GM12878 (cell line): ENCODE results near the gene SLC11A1. TPM values are rescaled to one million over a fixed set of nuclear protein-coding genes. Genes with fewer than 3 reads are reported as not detected.

Source experiments
- ATAC-seq: fragments of 200-7000 bp; cut with Tn5 transposase; 3 replicates; pipeline ENCODE4 v1.9.1; 2020; ENCODE audit warnings: mild to moderate bottlenecking, moderate library complexity
- BruUV-seq: library from RNA; stranded (reverse); fragments of 400-500 nt; replicated peaks from 2 replicates; lab custom pipeline; 2021; lab: Mats Ljungman, UMichigan
- CTCF ChIA-PET: fragments of 300-600 bp; sonication (Branson Sonifier 250); formaldehyde crosslinking; extraction: SDS; loops from one replicate; lab custom pipeline; 2021; ENCODE audit warnings: inconsistent platforms; lab: Yijun Ruan, JAX
- POLR2A ChIA-PET: fragments of 350-600 bp; formaldehyde crosslinking; extraction: SDS; loops from one replicate; lab custom pipeline; 2021; ENCODE audit warnings: inconsistent platforms; lab: Charles Lee
- RAD21 ChIA-PET: fragments of 300-600 bp; sonication (Branson Sonifier 250); formaldehyde crosslinking; loops from one replicate; lab custom pipeline; 2023; ENCODE audit warnings: antibody characterized with exemption; ENCODE audit not compliant: unreplicated experiment; lab: Charles Lee
- SMC1A ChIA-PET: fragments of 300-600 bp; sonication (Branson Sonifier 250); formaldehyde crosslinking; loops from one replicate; lab custom pipeline; 2023; ENCODE audit not compliant: unreplicated experiment, uncharacterized antibody; lab: Charles Lee
- DNase-seq: peaks from one replicate; pipeline ENCODE4 v3.0.0-alpha.2; 2011; ENCODE audit warnings: low read depth, low spot score
- FAIRE-seq: peaks from 3 replicates; lab custom pipeline; 2011; peaks lifted over from hg19 to GRCh38; lab: Jason Lieb, UNC
- H2AFZ ChIP-seq: 2 replicates; pipeline ENCODE4 v1.6.0; 2011; ENCODE audit warnings: low read depth, low read length, control low read depth; ENCODE audit not compliant: control insufficient read depth
- H3K27ac ChIP-seq: 2 replicates; pipeline ENCODE4 v1.5.1; 2011; ENCODE audit warnings: control low read depth; ENCODE audit not compliant: control insufficient read depth, insufficient read depth
- H3K27me3 ChIP-seq, 2 experiments: replicated peaks in 1 of 2; 2 replicates each; pipeline versions ENCODE4 v1.6.0 to v1.6.1; 2011; ENCODE audit warnings: low read length in 1 of 2; ENCODE audit not compliant: control insufficient read depth in 2 of 2, insufficient read depth in 2 of 2
- H3K36me3 ChIP-seq, 2 experiments: 2 replicates each; pipeline ENCODE4 v1.5.1; 2011; ENCODE audit warnings: low read length in 1 of 2; ENCODE audit not compliant: control insufficient read depth in 2 of 2, insufficient read depth in 2 of 2
- H3K4me1 ChIP-seq: 2 replicates; pipeline ENCODE4 v1.6.1; 2011; ENCODE audit warnings: mild to moderate bottlenecking, low read length, moderate library complexity, mixed read lengths; ENCODE audit not compliant: control insufficient read depth, insufficient read depth
- H3K4me2 ChIP-seq: 2 replicates; pipeline ENCODE4 v1.6.0; 2011; ENCODE audit warnings: control low read depth; ENCODE audit not compliant: control insufficient read depth, insufficient read depth
- H3K4me3 ChIP-seq: fragments of 200-600 bp; sonication (generic); 2 replicates; pipeline ENCODE4 v1.5.1; 2016
- H3K79me2 ChIP-seq: 2 replicates; pipeline ENCODE4 v1.6.0; 2011; ENCODE audit warnings: low read length; ENCODE audit not compliant: control insufficient read depth, insufficient read depth
- H3K9ac ChIP-seq: 2 replicates; pipeline ENCODE4 v1.8.0; 2011; ENCODE audit warnings: low read length, control low read depth, mixed read lengths; ENCODE audit not compliant: control insufficient read depth, insufficient read depth
- H3K9me3 ChIP-seq: replicated peaks from 3 replicates; pipeline ENCODE4 v1.5.1; 2011; ENCODE audit warnings: mild to moderate bottlenecking, low read length; ENCODE audit not compliant: control insufficient read depth, insufficient read depth
- H4K20me1 ChIP-seq: 2 replicates; pipeline ENCODE4 v1.6.0; 2011; ENCODE audit not compliant: control insufficient read depth, insufficient read depth
- HDGF ChIP-seq: fragments of 450-650 bp; IDR thresholded peaks from 2 replicates; pipeline ENCODE4 v1.6.1; 2016; ENCODE audit warnings: antibody characterized with exemption
- NR2F1 ChIP-seq: fragments of 450-650 bp; conservative IDR thresholded peaks from 2 replicates; pipeline ENCODE4 v1.6.1; 2017; ENCODE audit warnings: mild to moderate bottlenecking
- POU2F2 ChIP-seq: IDR thresholded peaks from 3 replicates; pipeline ENCODE4 v1.6.1; 2011; ENCODE audit warnings: low read depth, mild to moderate bottlenecking, low read length, borderline replicate concordance
- RUNX3 ChIP-seq: IDR thresholded peaks from 2 replicates; pipeline ENCODE4 v1.6.1; 2012; ENCODE audit warnings: low read length, inconsistent platforms
- SIN3A ChIP-seq: IDR thresholded peaks from 2 replicates; pipeline ENCODE4 v1.6.1; 2012; ENCODE audit warnings: low read depth, low read length, improper control_type of control experiment
- WRNIP1 ChIP-seq: IDR thresholded peaks from 2 replicates; pipeline ENCODE4 v1.6.1; 2011; ENCODE audit warnings: low read depth, low read length, improper control_type of control experiment, borderline replicate concordance
- WGBS: methylation state at CpG from one replicate; pipeline ENCODE4 v1.1.6; 2016; ENCODE audit warnings: low lambda C conversion rate; ENCODE audit not compliant: insufficient replicate concordance, insufficient coverage; ENCODE audit errors: missing lambda C conversion rate; 5-methylcytosine and 5-hydroxymethylcytosine counted together
- in situ Hi-C: fragments of 300-500 bp; cut with MboI; formaldehyde crosslinking; loops from 9 replicates; pipeline ENCODE4 v1.14.3; 2018; ENCODE audit warnings: mixed read lengths
- intact Hi-C: fragments of 100-400 bp; cut with micrococcal nuclease; formaldehyde crosslinking; loops from one replicate; pipeline ENCODE4 v1.14.2; 2022; ENCODE audit not compliant: unreplicated experiment
- polyA plus RNA-seq, 11 experiments: library from polyadenylated mRNA; depleted of rRNA in 4 of 11; unstranded in 6 of 11; stranded (reverse) in 5 of 11; fragments of >200 nt; fragmentation: Nextera tagmentation in 4 of 11; fragmentation: Illumina TruSeq in 1 of 11; extraction: Ambion mirVana in 4 of 11; extraction: Trizol in 1 of 11; gene quantifications; 1 replicate in 1 of 11; 2 replicates in 10 of 11; pipeline versions ENCODE4 v1.2.1 to v1.2.3, GENCODE V29; 2011 to 2016; ENCODE audit warnings: inconsistent platforms in 2 of 11, missing spikeins in 2 of 11, low read depth in 1 of 11
- total RNA-seq, 4 experiments: library from RNA; depleted of rRNA in 3 of 4; stranded (reverse); fragments of >200 nt in 3 of 4; fragmentation: Illumina TruSeq in 1 of 4; extraction: Trizol in 1 of 4; gene quantifications; 2 replicates each; pipeline versions ENCODE4 v1.2.1 to v1.2.3, GENCODE V29; 2013 to 2021
- TF ChIP-seq, protein P1 (sequence below), 3 experiments: IDR thresholded peaks in 2 of 3; conservative IDR thresholded peaks in 1 of 3; 2 replicates each; pipeline ENCODE4 v1.5.1; 2011; ENCODE audit warnings: low read depth in 3 of 3, low read length in 3 of 3, mild to moderate bottlenecking in 3 of 3, control low read depth in 2 of 3, moderate library complexity in 2 of 3, inconsistent platforms in 1 of 3, mixed read lengths in 1 of 3; ENCODE audit not compliant: control insufficient read depth in 2 of 3, insufficient read depth in 1 of 3; ENCODE audit errors: extremely low read depth in 1 of 3

SLC11A1 gene
- total and polyA plus RNA-seq, 10 of the 15 experiments (the other 5 are each of a cell fraction or from before 2014, with no cell fraction given): 0.03 to 0.38 (median 0.12) TPM

DNA sequence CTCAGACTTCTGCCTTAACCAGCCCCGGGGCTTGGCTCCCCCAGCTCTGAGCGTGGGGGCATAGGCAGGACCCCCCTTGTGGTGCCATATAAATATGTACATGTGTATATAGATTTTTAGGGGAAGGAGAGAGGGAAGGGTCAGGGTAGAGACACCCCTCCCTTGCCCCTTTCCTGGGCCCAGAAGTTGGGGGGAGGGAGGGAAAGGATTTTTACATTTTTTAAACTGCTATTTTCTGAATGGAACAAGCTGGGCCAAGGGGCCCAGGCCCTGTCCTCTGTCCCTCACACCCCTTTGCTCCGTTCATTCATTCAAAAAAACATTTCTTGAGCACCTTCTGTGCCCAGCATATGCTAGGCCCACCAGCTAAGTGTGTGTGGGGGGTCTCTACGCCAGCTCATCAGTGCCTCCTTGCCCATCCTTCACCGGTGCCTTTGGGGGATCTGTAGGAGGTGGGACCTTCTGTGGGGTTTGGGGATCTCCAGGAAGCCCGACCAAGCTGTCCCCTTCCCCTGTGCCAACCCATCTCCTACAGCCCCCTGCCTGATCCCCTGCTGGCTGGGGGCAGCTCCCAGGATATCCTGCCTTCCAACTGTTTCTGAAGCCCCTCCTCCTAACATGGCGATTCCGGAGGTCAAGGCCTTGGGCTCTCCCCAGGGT, 23.1 kb downstream of the SLC11A1 start:
- Histone ChIP-seq H3K9ac (no peak overlapping the region), H3K4me1 (peaks cover 32% of the 10 kb centered on the region), H3K9me3 (no peaks in the 10 kb centered on the region), H3K4me2 (peak overlapping the region; percentile 77), H4K20me1 (peaks cover 4% of the 10 kb centered on the region; the same call in 1 of the 2 replicates), H3K79me2 (peaks cover 20% of the 10 kb centered on the region), H3K36me3 (peaks cover 7 to 10% of the 10 kb centered on the region in 2 experiments; a peak in 3 of 4 replicates), H3K27ac (peak overlapping the region; percentile 30), H3K4me3 (peak overlapping the region; percentile 73; the same call in 1 of the 2 replicates), H3K27me3 (no peaks in the 10 kb centered on the region), H2AFZ (no peak overlapping the region)
- DNase-seq (no peak), ATAC-seq (no peak), FAIRE-seq (no peak)
- RAD21 ChIA-PET: interaction anchor here (1.0 to 2.4 kb wide), 2 partner anchors 9 to 132 kb away, joined by 4 to 8 read pairs; no protein-coding TSS in a partner anchor
- BruUV-seq: TSS peak; percentile 48
- intact Hi-C loops (no loop called here), in situ Hi-C loops (loop anchor here (5.0 to 10.0 kb wide), 2 partner anchors 242 to 440 kb away; no protein-coding TSS in a partner anchor)
- TF ChIP-seq WRNIP1: no peak
- 0 out of 2 replicates have a peak, but pooled peaks have one; percentile 15 for TF ChIP-seq NR2F1
- POLR2A ChIA-PET: interaction anchor here (0.5 to 2.5 kb wide), 3 partner anchors 9 to 49 kb away, joined by 3 to 8 read pairs (median 8); partner anchors contain the start of gene CATIP
- SMC1A ChIA-PET: interaction anchor here (1.1 to 1.2 kb wide), 2 partner anchors 61 to 74 kb away, joined by 3 to 4 read pairs; no protein-coding TSS in a partner anchor
- WGBS: 61% methylated on average over 8 of the region's 8 CpGs
- CTCF ChIA-PET: interaction anchor here (0.7 to 4.8 kb wide), 9 partner anchors 9 to 243 kb away, joined by 3 to 22 read pairs (median 3); partner anchors contain the start of gene CATIP

DNA sequence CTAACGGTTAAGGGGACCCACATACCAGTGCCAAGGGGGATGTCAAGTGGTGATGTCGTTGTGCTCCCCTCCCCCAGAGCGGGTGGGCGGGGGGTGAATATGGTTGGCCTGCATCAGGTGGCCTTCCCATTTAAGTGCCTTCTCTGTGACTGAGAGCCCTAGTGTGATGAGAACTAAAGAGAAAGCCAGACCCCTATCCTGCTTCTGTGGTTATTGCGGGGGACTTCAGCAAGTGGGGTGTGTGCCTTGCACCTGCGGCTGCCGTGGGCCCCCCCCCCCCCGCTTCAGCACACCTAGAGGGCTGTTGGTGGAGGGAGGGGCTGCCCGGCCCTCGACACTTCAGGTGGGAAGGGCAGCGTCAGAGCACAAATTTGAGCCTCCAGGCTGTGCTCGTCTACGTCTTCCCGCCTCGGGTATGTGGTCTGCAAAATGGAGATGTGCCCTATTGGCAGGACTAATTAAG, 23.7 kb downstream of the SLC11A1 start:
- BruUV-seq: no TSS peak
- Histone ChIP-seq H3K9ac (no peak overlapping the region), H3K4me2 (peak overlapping the region; percentile 77), H3K27ac (peak overlapping the region; percentile 30), H3K36me3 (peaks cover 7 to 10% of the 10 kb centered on the region in 2 experiments; a peak in 3 of 4 replicates), H3K27me3 (no peaks in the 10 kb centered on the region), H2AFZ (no peak overlapping the region), H4K20me1 (peaks cover 4% of the 10 kb centered on the region; the same call in 1 of the 2 replicates), H3K9me3 (no peaks in the 10 kb centered on the region), H3K4me3 (peak overlapping the region; percentile 73), H3K4me1 (peaks cover 32% of the 10 kb centered on the region), H3K79me2 (peaks cover 14% of the 10 kb centered on the region)
- ChIA-PET RAD21 (interaction anchor here (1.6 to 2.4 kb wide), 2 partner anchors 10 to 12 kb away, joined by 3 to 8 read pairs; no protein-coding TSS in a partner anchor), CTCF (interaction anchor here (0.7 to 4.8 kb wide), 7 partner anchors 49 to 242 kb away, joined by 3 to 22 read pairs (median 3); partner anchors contain the start of gene CATIP), POLR2A (interaction anchor here (0.5 to 2.5 kb wide), 3 partner anchors 9 to 49 kb away, joined by 3 to 8 read pairs (median 8); partner anchors contain the start of gene CATIP), SMC1A (interaction anchor here (0.6 to 1.2 kb wide), 3 partner anchors 72 to 120 kb away, joined by 3 to 4 read pairs (median 3); no protein-coding TSS in a partner anchor)
- WGBS: 7% methylated on average over 15 of the region's 15 CpGs
- peak; percentile 3 for ATAC-seq
- no peak for FAIRE-seq
- TF ChIP-seq RUNX3 (0 out of 2 replicates have a peak, but pooled peaks have one; percentile 10), HDGF (0 out of 2 replicates have a peak, but pooled peaks have one; percentile 57), SIN3A (0 out of 2 replicates have a peak, but pooled peaks have one; percentile 6), POU2F2 (0 out of 3 replicates have a peak, but pooled peaks have one; percentile 17)
- TF ChIP-seq, protein P1, sequence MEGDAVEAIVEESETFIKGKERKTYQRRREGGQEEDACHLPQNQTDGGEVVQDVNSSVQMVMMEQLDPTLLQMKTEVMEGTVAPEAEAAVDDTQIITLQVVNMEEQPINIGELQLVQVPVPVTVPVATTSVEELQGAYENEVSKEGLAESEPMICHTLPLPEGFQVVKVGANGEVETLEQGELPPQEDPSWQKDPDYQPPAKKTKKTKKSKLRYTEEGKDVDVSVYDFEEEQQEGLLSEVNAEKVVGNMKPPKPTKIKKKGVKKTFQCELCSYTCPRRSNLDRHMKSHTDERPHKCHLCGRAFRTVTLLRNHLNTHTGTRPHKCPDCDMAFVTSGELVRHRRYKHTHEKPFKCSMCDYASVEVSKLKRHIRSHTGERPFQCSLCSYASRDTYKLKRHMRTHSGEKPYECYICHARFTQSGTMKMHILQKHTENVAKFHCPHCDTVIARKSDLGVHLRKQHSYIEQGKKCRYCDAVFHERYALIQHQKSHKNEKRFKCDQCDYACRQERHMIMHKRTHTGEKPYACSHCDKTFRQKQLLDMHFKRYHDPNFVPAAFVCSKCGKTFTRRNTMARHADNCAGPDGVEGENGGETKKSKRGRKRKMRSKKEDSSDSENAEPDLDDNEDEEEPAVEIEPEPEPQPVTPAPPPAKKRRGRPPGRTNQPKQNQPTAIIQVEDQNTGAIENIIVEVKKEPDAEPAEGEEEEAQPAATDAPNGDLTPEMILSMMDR (IDR thresholded peaks at IDR 0.05 in 2 of 3, conservative IDR thresholded peaks at IDR 0.05 in 1 of 3; ENCODE audit: control insufficient read depth in 2 of 3, extremely low read depth in 1 of 3, insufficient read depth in 1 of 3, low read depth in 3 of 3, low read length in 3 of 3): no peak
- intact Hi-C loops: loop anchor here (1.0 to 2.0 kb wide), 3 partner anchors 61 to 441 kb away; no protein-coding TSS in a partner anchor
- DNase-seq: no peak
- in situ Hi-C loops: loop anchor here (5.0 to 10.0 kb wide), 2 partner anchors 242 to 439 kb away; no protein-coding TSS in a partner anchor
